GM08714 (cell line): ENCODE measurements around the gene XCL2.
"Not testable (repeated sequence)": the region's sequence is repeated elsewhere in the genome, so short reads cannot be mapped to it uniquely, and the experiment has no call there.

Experiments
- H3K4me3 ChIP-seq: fragments of 200-500 bp; sonication (Bioruptor generic); 2 replicates; pipeline ENCODE4 v1.5.1; 2014; ENCODE audit warnings: mild to moderate bottlenecking, low read length, inconsistent platforms
- ZNF274 ChIP-seq: IDR thresholded peaks from 2 replicates; pipeline ENCODE4 v1.6.1; 2012; ENCODE audit warnings: mild to moderate bottlenecking, low read depth, low read length

The XCL2 gene, protein sequence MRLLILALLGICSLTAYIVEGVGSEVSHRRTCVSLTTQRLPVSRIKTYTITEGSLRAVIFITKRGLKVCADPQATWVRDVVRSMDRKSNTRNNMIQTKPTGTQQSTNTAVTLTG

DNA sequence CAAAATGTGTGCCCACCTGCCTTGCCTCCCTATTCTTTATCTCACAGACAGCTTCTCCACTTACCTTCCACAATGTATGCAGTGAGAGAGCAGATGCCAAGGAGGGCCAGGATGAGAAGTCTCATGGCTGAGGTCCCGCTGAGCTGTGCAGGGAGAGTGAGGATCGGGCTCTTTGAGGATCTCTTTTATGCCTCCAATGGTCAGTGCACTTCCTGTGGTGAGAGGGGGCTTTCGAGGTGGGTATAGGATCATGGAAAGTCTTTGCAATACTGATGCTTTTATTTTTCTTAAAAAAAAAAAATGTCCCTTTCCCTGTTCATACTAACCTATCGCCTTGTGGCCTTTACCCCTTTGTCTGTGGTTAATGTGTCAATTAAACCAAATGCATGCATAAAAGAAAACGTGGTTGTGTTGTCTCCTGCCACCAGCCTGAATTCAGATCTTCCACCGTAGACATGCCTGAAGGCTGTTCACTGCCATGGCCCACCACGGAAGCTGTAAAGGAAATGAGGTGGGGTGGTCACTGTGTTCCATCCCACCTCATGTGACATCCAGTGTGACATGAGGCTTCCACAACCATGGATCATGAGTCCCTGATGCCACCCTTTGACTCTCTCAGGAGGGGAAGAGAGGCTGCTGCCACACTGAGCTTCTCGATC lies at the start of gene XCL2:
TSS of gene XCL2 (minus strand) at position 158 of the 659 bp plus-strand sequence. CDS start at position 125, 33 bp downstream.
- not testable (repeated sequence) for H3K4me3 ChIP-seq

DNA sequence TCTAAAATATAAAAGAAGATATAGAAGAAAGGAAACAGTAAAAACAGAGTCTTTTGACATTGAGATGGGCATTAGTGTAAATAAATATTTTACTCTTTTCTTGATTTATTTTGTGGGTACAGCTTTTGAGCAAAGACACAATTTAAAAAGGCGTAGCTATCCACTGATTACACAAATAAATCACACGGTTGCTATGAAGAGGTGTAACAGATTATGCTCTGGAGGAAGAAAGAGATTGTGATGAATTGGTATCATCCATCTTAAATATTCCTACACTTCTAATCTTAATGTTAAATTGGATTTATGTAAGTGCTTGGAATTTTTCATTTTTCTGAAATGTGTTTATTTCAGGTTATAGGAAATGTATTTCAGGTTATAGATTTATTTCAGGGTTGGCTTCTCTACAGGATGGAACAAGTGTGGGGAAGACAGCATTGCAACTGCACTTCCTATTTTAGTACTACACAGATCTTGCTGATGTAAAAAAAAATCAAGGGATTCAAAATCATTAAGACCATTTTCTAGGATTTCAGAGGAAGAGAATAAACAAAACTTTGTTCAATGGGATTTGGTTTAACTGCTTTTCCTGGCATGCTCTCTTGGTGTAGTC lies 47.9 kb upstream of the XCL2 start:
- TF ChIP-seq ZNF274, result no peak
- H3K4me3 ChIP-seq, result no peak overlapping the region

DNA sequence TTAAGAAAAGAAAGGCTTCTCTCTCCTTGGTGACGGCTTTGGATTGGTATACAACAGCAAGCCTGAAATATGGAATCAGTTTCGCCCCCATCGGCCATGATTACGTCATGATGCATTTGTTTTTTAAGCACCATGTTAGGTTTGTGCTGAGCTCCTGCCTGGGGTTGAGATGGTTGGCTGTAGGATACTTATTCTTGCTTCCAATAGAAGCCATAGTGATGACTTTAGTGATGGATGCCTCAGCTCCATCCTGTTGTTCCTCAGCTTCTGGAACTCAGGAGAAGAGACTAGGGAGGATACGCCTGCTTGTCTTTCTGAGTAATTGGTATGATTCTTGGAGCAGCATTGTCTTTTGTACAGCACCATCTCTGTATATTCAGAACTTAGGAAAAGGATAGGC lies 47.3 kb upstream of the XCL2 start:
- H3K4me3 ChIP-seq, result no peak overlapping the region
- no peak for TF ChIP-seq ZNF274

DNA sequence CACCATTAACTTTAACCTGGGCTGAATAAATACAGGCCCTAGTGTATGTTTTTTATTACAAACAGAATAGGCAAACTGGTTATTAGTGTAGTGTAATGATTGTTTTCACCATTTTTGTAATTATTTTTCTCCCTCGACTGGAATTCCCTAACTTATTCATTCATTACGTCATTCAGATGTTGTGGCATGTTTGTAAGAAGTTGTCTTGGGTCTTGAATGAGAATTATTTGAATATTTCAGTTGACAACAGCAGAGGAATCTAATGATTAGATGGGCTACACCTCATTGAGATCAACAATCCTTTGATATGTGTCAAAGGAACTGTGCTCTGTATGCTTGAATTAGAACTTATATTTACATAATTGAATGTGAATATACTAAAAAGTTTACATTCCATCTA lies 45.4 kb upstream of the XCL2 start:
- no peak for TF ChIP-seq ZNF274
- no peak overlapping the region for H3K4me3 ChIP-seq

DNA sequence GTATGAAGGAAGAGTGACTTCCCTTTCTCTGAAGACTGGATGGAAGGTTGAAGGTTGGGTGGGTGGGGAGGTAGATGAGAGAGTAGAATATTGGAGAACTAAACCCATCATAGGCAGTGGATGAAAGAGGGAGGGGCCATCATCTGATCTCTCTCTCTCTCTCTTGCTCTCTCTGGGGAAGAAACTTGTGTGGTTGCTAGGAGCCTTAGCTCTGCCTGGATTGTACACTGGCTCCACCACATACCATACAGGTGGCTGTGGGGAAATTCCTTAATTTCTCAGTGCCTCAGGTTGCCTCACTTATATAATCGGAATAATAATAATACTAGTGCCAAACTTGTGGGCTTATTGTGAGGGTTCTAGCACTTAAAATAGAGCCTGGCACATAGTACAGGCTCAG lies 42.1 kb upstream of the XCL2 start:
- H3K4me3 ChIP-seq, result no peak overlapping the region
- TF ChIP-seq ZNF274, result no peak

DNA sequence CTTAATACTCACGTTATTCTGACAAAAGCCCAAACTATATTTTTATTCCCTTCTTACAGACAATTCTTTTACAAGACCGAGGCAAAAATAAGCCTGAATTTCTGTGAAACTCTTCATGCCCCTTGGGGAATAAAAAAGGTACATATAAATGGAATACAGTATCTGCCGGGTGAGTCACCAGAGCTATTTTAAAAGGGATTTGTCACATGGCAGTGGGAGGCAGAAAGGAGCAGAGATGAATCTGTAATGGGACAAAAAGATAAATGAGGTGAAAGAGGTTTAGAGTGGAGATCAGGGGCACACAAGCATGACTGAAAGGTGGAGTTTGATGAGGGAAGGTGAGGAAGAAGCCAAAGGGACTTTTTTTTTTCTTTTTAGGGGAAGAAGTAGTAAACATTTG lies 41.4 kb upstream of the XCL2 start:
- no peak overlapping the region for H3K4me3 ChIP-seq
- no peak for TF ChIP-seq ZNF274

DNA sequence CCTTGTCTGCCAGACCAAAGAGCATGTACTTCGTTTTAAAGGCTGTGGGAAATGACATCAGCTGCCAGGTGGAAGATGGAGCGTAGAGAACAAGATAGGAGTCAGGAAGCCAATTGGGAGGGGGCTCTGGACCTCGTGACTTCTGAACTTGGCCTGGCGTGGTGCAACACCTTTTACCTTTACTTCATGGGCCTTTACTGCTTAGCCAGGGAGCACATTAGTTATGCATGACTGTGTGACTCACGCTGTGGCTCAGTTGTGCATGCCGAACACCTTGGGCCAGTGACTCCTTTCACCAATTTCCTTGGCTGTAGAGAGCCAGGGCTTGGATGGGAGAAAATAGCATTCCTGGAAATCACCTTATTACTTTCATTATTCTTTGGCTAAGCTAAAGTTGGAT lies 39.8 kb upstream of the XCL2 start:
- no peak for TF ChIP-seq ZNF274
- H3K4me3 ChIP-seq, result no peak overlapping the region

DNA sequence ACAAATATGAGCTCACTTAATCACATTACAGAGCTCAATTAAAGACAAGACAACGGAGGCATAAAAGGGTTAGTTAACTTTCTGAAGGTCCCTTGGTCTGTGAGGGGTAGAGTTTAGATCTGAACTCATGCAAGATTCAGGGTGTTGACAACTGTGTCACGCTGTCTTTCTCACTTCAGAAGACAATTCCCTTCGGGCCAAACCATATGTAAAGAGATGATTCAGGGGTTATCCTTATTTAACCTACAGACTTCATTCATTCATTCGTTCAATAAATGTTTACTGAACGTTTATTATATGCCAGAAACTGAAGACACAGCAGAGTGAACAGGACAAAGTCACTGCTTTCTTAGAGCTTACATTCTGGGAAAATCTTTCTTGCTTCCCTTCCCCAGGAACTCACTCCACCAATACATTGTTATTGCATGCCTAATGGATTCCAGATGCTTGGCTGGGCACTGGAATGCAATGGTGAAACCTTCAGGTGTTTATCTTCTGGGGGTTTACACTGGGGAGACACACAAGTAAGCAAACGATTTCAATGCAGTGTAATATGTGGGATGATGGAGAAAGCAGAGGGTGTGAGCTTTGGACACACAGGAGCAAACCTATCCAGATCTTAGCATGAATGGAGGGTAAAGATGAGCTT lies 39.0 kb upstream of the XCL2 start:
- H3K4me3 ChIP-seq, result no peak overlapping the region
- TF ChIP-seq ZNF274, result no peak

DNA sequence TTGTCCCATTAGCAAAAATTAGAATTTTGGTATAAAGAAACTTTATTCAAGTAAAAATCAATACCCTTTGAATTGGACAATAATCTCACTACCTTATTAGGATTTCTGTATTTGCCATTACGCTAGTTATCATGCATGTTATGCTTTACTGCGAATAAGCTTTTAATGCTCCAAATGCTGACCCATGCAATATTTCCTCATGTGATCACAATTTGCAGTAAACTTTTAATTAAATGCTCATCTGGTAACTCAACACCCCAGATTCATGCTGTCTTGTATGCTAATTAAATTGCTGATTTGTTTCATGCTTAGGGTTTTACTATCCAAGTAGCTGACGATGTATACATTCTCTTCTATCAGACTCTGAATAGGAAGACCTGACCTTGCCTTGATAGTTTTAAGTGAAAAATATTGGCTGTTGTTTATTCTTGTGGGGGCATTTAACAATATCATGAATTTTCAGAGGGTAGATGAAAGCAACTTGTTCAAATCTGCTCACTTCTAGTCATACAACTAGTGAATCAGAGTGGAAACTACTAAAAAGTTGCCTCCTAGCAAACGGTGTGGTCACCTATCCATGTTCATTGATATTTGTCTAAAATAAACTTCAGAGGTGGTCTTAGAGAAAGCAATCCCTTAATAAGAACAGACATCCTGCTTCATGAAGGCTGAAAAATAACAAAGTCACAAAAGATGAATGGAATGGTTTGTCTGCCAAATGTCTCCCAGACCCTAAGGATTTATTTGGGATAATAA lies 38.2 kb upstream of the XCL2 start:
- TF ChIP-seq ZNF274, result no peak
- H3K4me3 ChIP-seq, result no peak overlapping the region

DNA sequence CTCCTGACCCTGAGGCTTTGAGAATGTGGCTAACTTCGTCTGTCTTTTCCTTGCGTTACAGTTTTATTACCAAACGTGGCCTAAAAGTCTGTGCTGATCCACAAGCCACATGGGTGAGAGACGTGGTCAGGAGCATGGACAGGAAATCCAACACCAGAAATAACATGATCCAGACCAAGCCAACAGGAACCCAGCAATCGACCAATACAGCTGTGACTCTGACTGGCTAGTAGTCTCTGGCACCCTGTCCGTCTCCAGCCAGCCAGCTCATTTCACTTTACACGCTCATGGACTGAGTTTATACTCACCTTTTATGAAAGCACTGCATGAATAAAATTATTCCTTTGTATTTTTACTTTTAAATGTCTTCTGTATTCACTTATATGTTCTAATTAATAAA lies 37.2 kb upstream of the XCL2 start:
- H3K4me3 ChIP-seq, result not testable (repeated sequence)

DNA sequence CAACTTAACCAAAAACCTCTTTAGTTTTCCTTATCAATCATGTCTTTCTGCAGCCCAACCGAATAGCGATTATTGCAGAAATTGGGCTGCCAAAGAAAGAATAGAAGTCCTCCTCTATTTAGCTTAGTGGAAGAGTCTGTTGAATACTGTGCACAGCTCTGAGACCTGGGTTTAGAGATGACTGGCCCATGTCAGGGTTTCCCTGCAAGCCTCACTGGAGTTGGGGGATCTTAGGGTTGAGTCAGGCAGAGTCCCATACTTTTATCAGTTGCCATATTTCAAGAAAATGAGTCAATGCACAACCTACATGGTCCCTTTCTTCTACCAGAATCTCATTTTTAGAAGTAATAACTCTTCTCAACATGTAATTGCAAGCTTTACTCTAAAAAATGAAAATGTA lies 36.5 kb upstream of the XCL2 start:
- H3K4me3 ChIP-seq, result not testable (repeated sequence)

DNA sequence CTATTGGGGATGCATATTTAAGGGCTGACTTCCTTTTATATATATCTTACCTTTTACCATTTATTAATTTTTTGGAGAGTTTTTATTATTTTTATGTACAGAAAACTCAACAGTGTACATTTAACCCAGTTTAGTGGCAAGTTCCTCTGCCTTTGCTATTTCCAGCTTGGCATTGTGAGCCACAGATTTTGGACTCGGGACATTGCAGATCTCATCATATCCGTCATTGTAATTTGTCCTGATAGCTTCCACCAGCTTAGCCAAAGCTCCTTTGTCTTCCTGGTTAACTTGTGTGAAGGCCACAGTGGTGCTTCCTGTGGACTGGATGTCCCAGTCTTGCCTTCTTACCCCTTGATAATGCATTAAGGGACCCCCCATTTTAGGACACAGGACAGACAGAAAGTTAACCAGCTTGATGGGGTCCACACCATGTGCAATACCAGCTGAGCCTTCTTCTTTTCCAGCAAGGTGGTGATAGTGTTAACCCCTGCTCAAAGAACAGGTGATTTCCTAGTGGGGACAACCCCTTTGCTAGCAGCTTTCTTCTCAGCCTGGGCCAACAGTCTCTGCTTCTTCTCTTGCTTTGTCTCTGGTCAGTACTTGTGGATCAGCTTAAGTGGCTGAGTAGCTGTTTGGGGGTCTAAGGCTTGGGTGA lies 34.9 kb upstream of the XCL2 start:
- H3K4me3 ChIP-seq, result not testable (repeated sequence)

DNA sequence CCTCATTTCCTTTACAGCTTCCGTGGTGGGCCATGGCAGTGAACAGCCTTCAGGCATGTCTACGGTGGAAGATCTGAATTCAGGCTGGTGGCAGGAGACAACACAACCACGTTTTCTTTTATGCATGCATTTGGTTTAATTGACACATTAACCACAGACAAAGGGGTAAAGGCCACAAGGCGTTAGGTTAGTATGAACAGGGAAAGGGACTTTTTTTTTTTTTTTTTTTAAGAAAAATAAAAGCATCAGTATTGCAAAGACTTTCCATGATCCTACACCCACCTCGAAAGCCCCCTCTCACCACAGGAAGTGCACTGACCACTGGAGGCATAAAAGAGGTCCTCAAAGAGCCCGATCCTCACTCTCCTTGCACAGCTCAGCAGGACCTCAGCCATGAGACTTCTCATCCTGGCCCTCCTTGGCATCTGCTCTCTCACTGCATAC lies 32.5 kb upstream of the XCL2 start, which contains the start of gene XCL1:
TSS of gene XCL1 (plus strand) at position 361 of the 444 bp plus-strand sequence. CDS start at position 394, 33 bp downstream.
- H3K4me3 ChIP-seq, result not testable (repeated sequence)

DNA sequence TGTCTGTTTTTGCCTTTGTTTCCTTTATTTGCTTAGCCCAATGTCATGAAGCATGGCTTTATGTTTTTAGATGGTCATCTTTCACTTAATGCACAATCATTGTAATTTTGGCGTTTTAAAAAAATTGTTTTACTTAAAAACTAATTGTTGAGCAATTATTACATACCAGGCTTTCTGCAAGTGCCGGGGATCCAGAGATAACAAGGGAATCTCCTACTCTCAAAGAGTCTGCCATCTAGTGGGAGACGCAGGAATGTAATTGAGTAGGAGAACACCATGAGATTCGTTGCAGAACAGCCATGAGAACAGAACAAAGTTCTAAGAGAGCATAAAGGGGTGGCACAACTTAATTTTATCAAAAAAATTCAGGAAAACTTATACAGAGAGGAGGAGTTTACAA lies 30.4 kb upstream of the XCL2 start:
- not testable (repeated sequence) for H3K4me3 ChIP-seq
